Stimulated activated CD4-positive, alpha-beta T cell treated with anti-CD3 and anti-CD28 coated beads, Interleukin-12 subunit alpha, Interleukin-12 subunit beta, amount 100 ng/mL, for 24 hours (primary cell): ENCODE measurements around the gene C1orf21.

Experiments
- DNase-seq, 2 experiments: peaks; one replicate each; pipeline ENCODE4 v3.0.0-alpha.2; 2020; ENCODE audit warnings: low read depth in 2 of 2

The C1orf21 gene

DNA sequence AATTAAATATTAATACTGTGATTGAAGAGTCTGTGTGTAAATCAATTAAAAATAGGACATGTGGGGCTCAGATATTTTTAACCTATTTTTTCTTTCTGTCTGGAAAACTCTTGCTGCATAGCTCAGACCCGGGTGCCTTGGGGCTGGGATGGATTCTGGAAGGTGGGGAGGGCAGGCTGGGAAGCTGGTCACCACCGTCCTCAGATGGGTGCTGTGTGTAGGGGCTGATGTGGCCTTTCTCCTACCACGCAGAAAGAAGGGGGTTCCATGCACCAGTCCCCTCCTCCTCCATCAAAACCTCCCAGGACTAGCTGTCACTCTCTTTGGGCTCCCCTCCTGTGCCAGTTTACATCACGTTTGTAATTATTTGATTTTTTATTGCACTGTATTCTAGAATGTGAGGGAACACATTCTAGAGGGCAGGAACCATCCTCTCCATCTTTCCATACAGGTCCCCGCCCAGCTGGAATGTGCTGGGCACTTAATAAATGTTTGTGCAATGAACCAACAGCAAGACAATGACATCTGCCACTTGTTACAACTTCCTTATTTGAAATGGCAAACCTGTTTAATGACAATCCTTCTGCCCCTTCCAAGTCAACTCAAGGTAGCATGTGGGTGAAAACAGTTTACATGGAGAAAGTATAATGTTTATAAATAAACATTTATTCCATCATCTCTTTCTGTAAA is 263.5 kb downstream of the C1orf21 start:
- DNase-seq: no peak

DNA sequence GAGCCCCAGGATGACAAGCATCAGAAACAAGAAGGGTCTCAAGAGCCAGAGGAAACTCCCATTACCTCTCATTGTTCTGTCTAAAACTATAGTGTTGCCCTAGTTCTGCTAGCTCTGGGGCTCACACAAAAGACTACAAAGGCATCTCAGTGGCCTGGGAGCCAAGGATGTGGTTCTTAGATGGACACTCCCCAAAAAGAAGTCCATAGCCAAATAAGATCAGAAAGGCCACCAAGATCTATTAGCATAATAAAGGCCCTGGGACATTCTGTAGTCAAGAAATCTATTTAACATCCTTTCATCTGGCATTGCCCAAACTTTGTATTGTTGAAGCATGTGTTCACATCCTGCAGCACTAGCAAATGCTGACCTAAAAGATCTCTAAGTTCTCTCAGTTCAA is 268.4 kb downstream of the C1orf21 start:
- DNase-seq: no peak

DNA sequence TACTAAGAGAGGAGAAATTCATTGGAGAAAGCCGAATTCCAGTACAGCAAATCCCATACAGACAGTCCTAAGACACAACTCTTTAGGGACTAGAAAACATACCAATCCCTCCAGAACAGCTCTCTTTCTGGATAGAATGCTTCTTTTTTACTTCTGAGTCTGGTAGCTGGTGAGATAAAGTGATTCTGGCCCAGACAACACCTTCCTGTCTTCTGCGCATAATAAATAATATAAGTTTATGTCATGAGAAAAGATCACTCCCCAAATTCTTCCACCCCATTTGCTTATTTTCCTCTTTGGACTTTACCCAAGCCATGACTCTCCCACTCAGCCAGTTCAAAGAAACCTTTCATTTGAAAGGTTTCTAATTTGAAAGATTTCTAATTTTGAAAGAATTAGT is 269.4 kb downstream of the C1orf21 start:
- no peak for DNase-seq

DNA sequence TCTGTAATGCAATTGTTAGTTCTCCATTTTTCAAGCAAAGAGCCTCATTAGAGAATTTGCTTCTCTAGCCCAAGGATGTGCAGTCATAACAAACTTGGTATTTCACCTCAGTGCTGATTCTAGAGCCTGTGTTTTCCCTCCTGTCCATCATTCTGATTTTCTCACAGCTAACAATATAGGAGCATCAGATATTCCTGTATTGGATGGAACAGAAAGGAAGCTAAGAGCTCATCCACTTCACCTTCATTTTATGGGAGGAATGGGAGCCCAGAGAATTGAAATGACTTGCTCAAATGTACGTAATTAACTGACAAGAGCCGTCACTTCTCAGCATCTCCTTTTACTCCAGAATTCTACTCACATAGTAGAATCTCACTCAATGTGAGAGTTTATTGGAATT is 271.2 kb downstream of the C1orf21 start:
- DNase-seq: no peak

- no peak for DNase-seq
Observed at GRCh38 chr1:184660462-184661191, 273.8 kb downstream of the C1orf21 start.

GRCh38 chr1:184661801-184662200 is 275.0 kb downstream of the C1orf21 start:
- DNase-seq: no peak

DNA sequence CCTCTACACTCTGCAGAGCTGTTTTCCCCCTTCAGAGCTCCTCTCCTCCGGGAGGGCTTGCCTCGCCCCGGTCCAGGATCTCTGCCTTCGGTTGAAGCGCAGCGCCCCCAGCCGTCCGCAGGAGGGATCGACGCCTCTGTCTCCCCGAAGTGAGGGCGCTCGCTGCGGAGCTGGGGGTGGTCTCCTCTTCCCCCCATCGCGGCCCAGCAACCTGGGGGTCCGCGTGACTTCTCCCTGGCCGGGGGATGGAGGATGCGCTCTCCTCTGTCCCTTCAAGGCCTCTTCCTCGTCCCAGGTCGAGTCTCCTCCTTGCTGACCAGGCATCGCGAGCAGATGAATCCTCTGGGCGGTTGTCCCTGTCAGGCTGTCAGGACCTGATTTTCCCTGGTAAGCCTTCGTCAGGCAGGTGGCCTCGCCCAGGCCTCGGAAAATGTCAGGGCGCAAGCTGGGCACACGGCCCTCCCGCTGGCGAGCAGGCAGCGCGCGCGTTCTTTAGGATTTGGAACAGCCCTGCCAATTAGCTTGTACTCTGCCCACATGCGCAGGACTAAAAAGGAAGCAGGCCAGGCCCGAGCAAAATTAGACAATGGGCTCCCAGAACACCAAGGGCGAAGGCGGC is 277.3 kb downstream of the C1orf21 start:
- peak in 1 of 2 experiments; percentile 33 for DNase-seq

- no peak for DNase-seq
Observed at GRCh38 chr1:184664661-184665060, 277.8 kb downstream of the C1orf21 start.

GRCh38 chr1:184665360-184665759 is 278.5 kb downstream of the C1orf21 start:
- DNase-seq: no peak

DNA sequence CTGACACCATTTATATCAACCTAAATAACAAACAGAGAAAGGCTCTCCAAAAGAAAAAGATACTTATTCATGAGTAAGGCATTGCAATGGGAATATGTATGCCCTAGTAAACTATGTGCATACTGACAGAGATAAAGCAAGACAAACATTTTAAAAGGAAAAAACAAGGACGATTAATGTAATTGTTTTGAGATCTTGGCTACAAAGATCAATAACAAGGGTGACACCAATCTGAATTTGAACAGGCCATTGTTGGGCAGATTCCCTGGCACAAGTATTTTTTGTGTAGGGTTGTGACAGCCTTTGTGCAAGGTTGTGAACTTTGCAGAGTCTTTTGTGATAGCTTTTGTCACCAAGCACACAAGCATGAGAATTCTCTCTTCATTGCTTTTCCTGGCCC is 282.6 kb downstream of the C1orf21 start:
- DNase-seq: no peak

DNA sequence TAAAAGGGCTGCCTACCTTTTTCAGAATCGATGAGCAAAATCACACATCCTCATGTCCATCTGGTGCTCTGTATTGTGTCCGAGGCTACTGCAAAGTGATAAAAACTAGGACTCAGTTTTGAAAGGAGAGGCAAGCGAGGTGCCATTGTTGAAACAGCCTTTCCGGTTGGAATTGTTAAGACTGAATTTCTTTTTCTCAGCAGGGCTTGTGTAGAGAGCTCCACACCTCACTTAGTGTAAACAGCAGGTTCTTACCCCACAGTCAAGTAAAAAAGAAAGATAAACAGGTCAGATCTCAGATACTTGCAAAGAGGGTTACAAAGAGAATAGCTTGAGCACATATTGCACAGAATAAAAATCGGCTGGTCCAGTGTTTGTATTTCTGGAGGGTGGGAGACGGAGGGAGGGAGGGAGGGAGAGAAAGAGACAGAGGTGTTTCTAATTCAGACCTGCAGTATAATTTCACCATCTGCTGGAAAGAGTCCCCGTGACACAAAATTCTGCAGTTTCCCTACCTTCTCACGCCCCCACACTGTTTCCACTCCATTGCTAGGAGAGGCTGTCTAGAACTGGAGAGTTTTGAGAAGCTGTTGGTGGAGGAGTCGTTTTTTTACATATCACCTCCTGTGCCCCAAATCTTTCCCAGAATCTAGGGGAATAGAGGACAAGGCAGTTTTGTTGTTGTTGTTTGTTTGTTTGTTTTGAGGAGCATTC is 285.3 kb downstream of the C1orf21 start:
- DNase-seq: no peak

- no peak for DNase-seq
Observed at GRCh38 chr1:184673305-184673704, 286.5 kb downstream of the C1orf21 start.

- no peak for DNase-seq
Observed at GRCh38 chr1:184677344-184677743, 290.5 kb downstream of the C1orf21 start.
